MV-4-11 (cell line): ENCODE data around the gene ZNF32.

Source experiments
- DNase-seq: peaks from one replicate; lab custom pipeline; 2025; lab: John Stamatoyannopoulos, UW

ZNF32 gene, protein sequence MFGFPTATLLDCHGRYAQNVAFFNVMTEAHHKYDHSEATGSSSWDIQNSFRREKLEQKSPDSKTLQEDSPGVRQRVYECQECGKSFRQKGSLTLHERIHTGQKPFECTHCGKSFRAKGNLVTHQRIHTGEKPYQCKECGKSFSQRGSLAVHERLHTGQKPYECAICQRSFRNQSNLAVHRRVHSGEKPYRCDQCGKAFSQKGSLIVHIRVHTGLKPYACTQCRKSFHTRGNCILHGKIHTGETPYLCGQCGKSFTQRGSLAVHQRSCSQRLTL

DNA sequence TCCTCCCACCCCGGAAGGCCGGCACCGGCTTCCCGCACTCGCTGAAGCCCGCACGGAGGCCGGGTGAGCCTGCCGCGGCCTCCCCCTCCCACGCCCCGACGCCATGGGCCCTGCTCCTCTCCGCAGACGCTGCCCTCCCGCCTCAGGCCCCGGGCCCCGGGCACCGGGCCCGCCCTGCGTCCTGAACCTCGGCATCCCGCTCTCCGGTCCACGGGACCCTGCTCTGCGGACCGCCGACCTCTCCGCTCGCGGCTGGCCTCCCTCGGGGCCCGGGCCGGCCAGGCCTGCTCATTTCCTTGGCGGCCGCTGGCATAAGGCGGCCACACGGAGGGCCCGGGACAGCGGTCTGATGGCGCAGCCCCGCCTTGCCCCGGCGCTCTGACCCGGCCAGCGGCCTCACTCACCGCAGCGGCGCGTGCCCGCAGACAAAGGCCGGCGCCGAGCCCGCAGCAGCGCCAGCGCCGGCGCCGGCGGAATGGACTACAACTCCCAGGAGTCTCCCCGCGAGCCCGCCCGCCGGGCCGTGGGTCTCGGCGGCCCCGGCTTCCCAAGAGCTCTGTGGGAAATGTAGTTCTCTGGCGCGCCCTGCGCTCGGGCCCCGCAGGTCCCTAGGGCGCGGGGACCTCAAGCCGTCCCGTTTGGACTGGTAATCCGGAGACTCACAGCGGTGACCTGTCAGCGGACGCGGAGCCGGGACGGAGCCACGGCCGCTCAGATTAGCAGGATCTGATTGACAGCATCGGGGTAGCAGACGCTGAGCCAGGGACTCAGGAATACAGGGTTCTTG is at the start of gene ZNF32:
Gene ZNF32, minus strand, starts transcription at position 484 of the 787 bp plus-strand sequence. CDS start 2,748 bp downstream, outside the sequence.
- DNase-seq, result peak; percentile 69

DNA sequence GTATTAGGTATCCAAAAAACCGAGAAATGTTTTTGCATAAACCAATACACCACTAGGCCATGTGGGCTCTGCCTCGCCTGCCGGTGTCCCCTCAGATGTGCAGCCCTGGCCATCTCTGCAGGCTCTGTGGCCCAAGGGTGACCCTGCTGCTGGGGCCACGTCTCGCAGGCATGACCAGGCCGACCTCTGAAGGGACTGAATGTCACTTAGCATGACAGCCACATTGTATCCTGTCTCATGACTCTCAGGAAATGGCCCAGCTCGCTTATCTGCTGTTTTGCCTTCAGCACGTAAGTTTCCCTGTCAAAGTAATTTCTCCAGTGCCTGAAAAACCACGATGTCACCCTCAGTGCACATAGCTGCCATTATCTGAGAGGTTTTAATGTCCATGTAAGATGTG is 49.5 kb upstream of the ZNF32 start:
- DNase-seq, result no peak

DNA sequence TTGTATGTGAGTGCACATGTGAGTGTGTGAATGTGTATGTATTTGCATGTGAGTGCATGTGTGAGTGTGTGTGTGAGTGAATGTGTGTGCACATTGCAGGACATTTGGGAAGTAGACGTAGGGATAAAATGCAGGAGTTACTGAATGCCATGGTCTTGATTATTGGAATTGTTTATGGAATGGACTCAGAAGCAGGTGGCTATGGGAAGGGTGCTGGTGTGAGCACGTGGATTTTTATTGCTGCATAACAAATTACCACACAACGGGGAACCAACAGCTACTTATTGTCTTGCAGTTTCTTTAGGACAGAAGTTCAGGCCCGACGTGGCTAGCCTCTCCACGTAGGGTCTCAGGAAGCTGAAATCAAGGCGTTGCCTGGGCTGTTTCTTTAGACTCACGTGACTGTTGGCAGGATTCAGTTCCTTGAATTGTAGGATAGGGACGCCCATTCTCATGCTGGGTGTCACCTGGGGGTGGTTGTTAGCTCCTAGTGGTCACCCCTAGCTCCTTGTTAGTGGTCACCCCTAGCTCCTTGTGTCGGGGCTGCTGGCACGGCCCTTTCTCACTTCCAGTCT is 48.3 kb upstream of the ZNF32 start:
- DNase-seq, result no peak

DNA sequence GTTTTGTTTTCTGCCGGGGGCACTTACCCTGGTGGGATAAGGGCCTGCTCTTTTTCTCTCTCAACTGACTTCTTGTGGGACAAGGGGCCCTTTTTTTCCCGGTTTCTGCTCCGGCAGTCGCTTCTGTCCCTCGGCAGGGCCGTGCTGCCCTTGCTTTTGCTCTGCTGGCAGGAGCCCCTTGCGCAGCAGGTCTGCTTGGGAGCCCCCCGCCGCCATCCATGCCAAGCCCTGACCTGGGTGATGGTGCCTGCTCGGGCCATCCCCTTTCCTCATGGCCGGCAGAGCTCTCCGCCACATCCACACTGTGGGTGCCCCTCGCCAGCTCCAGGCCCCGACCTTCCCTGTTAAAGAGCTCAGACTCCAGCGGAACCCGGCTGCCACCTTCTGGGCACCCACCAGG is 47.0 kb upstream of the ZNF32 start:
- no peak for DNase-seq

DNA sequence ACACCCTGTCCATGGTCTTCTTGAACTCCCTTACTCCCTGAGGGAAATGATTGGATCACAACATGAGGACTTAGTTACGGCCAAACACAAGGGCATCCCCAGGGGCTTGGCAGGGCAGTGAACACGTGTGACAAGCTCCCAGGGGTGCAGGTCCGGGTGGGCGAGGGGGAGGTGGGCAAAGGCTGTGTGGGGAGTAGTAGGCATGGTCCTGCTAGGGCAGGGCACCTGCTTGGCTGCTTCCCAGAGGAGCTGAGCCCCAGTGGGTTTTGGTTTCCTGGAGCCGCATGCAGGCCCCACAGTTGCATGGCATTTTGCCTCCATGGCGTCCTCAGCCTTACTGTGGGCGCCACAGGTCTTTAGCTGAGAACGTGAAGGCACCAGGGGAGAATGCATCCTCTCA is 46.6 kb upstream of the ZNF32 start:
- DNase-seq, result no peak

DNA sequence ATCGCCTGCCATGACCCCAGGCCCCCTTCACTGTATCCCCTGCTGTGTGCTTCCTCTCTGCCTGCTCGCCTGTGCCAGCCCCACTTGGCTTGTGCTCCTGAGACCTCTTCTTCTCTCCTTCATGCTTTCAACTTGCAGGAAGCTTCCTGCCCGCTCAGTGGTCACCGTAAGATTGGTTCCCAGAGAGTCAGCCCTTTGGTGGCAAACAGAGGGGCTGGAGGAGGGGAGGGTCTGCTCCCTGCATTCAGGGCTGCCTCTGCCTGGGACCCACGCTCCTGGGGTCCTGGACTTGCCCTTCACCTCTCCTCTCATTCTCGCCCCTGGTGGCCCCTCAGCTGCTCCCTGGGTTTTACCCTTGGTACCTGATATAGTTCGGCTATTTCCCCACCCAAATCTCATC is 45.8 kb upstream of the ZNF32 start:
- no peak for DNase-seq

DNA sequence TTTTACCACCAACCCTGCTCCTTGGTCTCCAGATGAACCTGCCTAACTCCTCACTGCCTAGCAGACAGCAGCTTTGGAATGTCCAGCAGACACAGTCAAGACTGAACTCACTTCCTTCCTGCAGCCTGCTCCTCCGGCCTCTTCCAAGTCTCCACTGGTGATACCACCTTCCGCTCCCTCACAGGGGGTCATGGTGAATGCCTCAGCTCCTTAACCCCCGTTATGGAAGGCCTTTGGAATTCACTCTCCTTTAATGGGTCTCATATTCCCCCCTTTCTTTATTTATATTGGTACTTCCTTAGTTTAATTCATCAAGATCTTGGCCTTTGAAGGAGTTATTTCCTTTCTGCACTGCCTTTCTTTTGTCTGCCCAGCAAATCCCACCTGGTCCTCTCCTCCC is 44.9 kb upstream of the ZNF32 start:
- no peak for DNase-seq

DNA sequence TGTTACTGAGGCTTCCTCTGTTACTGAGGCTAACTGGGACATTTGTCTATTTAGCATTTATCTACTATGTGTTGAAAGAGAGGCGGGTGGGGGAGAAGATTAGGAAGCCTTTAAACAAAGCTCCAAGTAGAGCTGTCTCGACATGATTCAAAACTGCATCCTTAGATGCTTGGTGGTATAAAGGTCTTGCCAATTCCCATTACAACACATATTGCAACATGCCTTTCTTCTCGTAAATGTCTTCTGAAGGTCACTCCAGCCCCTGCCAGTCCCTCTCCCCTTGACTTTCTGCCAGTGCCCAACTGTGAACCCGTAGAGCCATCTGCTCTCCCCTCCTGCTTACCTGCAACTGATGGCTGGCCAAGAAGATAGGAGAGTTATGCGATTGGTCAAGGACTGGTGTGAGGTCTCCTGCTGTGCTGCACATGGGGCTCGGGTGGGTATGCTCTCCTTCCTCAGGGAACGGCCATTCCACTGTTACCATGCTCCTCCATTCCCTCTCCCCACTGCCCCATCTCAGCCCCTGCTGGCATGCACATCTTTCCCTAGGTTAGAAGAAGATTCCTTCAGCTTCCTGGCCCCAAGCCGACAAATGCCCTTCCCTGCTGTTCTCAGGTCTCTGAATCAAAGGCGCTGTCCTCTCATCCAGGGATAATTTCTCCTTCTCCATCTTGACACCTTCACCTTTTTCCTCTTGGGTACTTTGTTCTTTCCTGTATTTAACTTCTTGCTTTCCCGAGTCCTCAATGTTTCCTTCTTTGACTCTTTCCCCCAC is 43.6 kb upstream of the ZNF32 start:
- DNase-seq, result no peak

DNA sequence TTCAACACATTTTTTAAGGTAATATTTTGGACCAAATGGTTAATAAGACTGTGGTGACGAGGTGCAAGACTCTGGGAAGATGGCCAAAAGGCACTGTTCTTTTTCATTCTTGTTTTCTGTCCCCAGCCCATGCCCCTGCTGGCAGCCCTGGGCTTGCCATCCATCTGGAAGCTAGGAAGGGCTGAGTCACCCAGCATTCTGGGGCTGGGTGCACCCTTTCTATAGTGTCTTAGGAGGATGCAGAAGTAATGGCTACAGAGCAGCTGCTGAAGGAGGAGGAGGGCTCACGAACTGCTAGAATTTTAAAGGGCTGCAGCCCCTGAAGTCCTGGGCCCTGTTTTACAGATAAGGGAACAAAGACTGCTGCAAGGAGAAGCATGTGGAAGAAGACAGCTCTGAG is 42.8 kb upstream of the ZNF32 start:
- DNase-seq, result no peak

DNA sequence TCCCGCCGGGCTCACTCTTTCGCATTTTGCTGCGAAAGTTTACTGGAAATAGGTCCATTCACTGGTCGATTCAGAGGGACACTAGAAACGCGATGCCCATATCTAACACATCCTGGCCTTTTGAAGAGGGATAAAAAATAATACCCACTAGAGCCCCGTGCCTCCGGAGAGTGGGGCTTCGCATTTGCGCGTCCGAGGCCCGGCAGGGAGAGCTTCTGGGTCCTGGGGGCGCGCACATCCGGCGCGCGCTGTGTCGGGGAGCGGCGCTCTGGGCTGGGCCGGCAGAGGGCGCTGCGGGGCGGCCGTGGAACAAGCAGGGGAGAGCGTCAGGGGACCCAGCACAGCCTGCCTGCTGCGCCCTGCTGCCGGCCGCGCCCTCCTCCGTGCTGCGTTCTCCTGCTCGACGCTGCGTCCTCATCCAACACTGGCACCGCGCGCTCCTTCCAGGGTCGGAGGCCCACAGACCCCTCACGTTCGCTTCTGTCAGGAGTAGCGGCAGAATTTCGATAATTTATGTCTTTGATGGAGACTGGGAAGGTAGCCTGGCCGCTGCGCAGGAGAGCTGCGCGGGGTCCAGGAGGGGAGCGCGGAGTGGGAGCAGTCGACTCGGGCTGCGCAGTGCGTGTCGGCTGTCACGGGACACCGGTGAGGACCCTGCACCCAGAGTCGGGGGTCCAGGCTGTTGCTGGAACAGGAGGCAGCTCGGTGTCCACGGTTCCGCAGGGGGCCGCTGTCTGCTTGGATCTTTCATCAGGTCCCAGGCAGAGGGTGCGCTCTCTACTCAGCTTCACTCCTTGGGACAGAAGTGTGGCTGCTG is 41.5 kb upstream of the ZNF32 start:
- DNase-seq, result peak; percentile 67

DNA sequence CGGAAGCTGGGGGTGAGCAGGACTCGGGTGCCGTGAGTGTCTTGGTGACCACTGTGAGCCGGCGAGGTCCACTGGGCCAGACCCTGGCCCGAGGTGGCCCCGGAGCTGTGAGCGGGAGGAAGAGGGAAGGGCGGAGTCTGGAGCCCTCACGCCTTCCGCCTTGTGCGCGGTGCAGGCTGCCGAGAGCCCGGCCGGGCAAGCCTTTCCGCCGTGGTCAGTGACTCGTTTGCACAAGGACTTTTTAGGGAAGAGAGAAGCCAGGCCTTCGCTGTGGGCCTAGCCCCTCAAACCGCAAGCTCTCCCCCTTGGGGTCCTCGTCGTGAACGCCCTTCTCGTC is 40.9 kb upstream of the ZNF32 start:
- peak; percentile 56 for DNase-seq

DNA sequence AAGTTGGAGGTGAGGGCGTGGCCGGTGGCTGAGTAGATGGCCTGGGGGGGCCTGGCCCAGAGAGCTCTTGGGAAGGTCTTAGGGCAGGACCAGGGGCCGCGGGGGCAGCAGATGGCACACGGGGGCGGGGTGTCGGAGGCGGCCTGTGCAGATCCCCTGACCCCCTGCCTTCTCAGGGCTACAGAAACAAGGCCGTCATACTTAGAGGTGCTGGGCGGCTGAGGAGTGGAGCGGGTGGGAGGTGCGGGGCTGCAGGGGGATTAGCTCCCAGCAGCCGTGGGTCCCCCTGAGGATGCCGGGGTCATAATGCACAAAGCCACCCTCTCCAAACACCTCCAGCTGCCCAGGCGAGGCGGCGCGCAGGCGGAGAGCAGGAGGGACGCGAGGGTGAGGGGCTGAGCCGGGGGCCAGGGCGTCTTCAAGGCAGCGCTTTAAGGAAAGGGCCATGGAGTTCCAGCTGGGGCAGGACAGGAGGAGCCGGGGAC is 40.4 kb upstream of the ZNF32 start:
- DNase-seq, result no peak

DNA sequence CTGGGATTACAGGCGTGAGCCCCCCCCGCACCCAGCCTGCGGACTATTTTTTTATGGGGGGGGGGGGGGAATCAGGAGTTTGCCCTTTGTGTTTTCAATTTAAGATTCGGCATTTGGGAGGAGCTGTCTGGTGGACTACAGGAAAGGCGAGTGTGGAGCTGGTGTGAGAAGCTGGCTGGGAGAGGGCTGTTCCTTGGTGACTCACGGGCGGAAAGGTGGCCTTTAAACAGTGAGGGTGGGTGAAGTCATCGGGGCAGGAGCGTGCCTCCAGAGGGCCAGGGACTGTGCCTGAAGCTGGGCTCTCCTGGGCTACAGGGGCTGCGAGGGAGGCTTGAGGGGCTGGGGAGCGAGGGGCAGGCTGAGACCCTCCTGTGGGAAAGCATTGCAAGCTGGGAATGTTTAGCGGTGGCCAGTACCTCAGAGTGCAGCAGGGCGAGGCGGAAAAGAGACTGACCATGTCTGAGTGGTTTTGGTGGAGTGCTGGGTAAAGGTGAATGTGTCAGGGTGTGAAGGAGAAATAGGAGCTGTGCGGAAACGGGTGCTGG is 39.7 kb upstream of the ZNF32 start:
- no peak for DNase-seq

DNA sequence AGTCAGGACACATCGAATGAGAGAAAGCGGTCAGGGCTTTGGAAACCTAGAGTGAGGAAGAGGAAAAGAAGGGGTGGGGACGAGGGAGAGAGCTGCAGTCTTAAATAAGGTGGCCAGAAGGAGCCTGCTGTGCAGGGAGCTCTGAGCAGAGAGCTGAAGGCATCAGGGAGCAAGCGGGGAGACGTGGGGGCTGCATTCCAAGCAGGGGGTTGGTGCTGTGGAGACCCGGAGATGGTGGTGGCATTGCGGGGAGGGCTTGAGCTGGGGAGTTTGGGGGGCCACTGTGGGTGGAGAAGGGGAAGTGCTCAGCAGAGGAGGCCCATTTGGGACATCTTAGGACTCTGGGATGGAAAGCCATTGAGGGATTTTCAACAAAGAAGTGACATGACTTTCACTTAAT is 38.7 kb upstream of the ZNF32 start:
- no peak for DNase-seq

DNA sequence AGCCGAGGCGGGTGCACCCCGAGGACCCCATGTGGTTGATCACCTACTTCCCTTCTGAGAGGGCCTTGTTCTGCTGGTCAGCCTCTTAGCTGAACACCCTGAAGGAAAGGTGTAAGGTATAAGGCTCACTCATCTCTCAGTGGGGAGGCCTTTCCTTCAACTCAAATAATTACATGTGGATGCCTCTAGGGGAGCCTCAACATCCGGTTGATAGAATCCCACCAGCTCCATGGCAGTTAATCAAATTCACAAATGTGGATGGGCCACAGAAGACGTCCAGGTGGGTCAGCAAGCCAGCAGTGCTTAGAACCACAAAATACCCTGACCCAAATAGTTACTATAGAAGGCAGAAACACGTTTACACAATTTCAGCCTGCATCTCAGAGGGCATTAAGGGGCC is 37.7 kb upstream of the ZNF32 start:
- no peak for DNase-seq

DNA sequence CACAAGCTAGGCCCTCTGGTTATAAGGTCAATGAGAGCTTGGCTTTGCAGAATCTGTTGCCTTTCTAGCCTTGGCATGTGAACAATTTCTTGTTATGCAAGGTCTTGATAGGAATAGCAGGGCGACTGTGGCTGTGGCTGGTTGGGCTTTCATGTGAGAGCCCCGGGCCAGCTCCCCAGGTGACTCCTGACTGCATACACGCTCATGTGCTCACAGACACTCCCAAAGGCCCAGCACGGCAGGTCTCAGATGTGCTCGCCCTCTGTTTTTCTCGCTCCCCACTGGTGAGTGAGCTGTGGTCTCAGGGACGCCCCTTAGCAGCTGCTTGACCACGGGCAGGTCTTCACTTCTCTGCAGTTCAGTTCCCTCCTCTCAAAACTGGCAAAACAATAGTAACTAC is 37.1 kb upstream of the ZNF32 start:
- no peak for DNase-seq

DNA sequence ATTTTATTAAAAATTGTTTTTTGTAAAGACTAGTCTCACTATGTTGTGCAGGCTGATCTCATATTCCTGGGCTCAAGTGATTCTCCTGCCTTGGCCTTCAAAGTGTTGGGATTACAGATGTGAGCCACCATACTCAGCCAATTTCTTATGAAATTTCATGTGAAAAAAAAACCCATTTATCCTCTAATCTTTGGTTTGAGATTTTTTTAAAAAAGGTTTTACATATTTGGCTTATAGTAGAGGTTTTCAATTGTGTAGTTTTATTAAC is 35.5 kb upstream of the ZNF32 start:
- no peak for DNase-seq

DNA sequence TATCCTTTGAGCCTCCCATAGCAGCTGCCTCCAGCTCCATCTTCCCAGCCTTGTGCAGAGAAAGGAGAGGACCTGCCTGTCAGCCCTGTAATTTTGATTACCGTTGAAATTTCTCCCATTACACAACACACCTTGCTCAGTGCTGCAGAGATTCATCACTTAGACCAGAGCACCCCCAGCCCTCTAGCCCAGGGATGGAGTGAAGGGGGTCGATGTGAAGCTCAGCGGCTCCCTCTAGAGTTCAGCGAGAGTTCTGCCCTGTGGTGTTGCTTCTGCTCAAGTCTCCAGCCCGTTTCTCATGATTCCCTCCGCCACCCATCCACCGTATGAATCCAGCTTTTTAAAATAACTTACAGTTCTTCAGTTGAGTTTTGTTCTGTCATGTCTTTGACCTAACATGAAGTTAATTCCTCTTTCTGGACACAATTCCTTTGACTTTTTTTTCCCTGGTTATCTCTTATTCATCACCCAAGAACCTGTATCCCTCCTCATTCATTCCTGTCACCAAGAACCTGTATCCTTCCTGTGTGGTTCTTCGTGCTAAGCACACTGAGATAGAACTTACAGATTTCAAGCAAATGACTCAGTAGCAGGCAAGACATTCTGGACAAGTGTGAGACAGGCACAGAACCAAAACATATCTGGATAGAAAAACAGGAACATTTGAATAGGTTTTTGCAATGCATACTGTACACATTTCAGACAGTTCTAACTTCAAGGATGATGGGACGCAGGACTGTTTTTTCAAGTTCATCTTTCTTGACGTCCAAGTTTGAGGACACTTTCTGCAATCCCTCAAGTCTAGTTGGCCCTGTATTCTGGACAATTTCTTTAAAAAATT is 35.0 kb upstream of the ZNF32 start:
- DNase-seq, result no peak

DNA sequence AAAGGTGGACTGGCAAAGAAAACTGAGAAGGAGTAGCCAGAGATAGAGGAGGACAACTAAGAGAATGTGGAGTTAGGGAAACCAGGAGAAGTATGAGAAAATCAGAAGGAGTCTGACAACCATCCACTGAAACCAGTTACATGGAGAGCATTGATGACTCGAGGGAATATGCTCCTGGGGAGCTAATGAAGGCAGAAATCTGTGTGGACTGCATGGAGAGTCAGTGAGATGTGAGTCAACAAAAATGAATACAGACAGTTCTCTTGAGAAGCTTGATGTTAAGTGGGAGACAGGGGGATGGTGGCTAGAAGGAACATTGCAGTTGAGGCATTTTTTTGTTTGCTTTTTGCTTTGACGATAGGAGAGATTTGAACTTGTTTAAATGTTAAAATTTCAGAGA is 34.3 kb upstream of the ZNF32 start:
- DNase-seq, result no peak

DNA sequence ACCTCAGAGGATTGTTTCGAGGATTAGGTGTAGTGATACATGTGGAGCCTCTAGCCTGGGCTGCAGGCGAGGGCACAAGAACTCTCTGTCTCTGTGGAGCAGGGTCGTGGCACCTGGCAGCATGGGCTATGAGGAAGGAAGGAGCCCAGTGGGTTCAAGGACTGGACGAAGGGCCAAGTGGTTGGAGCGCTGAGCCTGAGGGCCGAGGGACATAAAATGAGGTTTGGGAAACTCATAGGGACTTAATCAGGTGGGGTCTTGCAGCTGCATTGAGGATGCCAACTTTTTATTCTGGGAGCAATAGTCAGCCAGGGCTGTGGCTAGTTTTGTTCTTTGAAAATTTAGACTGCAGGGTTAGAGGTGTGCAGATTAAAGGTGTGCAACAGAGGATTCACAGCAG is 33.0 kb upstream of the ZNF32 start:
- DNase-seq, result no peak

DNA sequence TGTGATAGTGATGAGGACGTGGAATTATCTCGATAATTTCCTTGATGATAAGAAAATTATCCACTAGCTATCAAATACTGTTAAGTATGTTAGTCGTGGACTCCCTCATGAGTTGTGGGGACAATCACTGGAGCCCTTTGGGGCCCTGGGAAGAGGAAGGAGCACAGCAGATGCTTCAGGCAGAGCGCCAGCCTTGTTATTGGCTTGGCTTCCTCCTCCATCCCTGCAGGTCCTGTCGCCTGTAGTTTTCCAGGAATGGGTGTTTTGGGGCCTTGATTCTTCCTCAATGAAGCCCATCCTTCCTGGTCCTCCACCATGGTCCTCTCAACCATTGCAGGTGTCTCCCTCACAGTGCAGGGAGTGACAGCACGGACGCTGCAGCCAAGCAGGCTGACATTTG is 32.5 kb upstream of the ZNF32 start:
- no peak for DNase-seq
